ENCODE results near the gene ZNF837. TPM values are rescaled to one million over a fixed set of nuclear protein-coding genes. Genes with fewer than 3 reads are reported as not detected.

The ZNF837 gene
- total and polyA plus RNA-seq, 2 donors (not counting 1 experiment from before 2014, with no cell fraction given): 4.2 to 4.9 TPM

DNA sequence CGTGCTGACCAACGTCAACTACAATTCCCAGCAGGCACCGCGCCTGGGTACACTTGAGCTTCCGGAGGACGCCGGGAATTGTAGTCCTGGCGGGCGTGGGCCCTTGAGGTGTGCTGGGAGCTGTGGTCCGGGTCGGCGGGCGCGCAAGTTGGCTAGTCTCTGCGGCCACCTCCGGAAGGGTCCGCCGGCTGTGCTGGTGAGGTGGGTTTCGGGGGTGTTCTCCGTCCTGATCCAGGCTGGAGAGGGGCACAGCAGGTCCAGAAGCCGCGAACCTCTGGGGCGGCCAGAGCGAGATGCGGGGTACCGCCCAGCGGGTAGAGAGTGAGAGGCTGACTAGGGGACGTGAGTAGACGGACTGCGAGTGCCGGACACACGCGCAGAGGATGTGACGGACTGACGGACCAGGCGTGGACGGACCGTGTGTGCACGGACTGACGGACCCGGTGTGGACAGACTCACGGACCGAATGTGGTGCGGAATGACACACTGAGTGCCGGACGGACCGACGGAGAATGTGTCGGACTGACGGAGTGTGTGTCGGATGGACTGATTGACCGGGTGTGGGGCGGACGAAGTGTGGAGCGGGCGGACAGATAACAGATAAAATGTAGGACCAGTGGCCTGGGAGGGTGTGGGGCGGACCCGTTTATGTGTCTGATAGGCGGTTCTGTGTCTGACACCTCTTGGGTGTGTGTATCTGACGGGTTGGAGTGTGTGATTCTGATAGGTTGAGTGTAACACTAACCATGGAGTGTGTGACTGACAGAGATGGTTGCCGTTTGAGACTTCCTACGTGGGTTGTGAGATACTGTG is 53.7 kb downstream of the ZNF837 start, which contains the start of gene ZSCAN22:
ZSCAN22 (plus strand) TSS at position 81 of the 813 bp plus-strand sequence. CDS start 7,809 bp downstream, outside the sequence.
- no peaks in the 10 kb centered on the region for H4K20me1 ChIP-seq (ENCODE audit: control insufficient read depth, insufficient read depth, low read length, poor library complexity, severe bottlenecking)
- Mint-ChIP-seq H3K27ac (no peak within 1 kb of the TSS), H3K9me3 (ENCODE audit: insufficient read depth) (no peaks in the 10 kb centered on the region), H3K4me1 (no peaks in the 10 kb centered on the region), H3K4me3 (no peak within 1 kb of the TSS), H3K27me3 (no peaks in the 10 kb centered on the region)
- peak within 1 kb of the TSS; percentile 97 for H2AFZ ChIP-seq (ENCODE audit: insufficient read depth, low read depth, low read length, poor library complexity, severe bottlenecking)
- POLR2A ChIA-PET: interaction anchor here (0.9 to 1.8 kb wide), 5 partner anchors 20 to 192 kb away, joined by 4 to 17 read pairs (median 7); partner anchors contain the start of genes ERVK3-1, ZBTB45 and ZNF497
- under 1% methylated on average over 62 of the region's 62 CpGs for WGBS (ENCODE audit: insufficient coverage)
- H3K27ac ChIP-seq (ENCODE audit: low read length in 2 of 2): peak within 1 kb of the TSS; percentile 71 to 82
- intact Hi-C loops (cut with micrococcal nuclease): loop anchor here (1.0 to 5.0 kb wide), 9 partner anchors 20 to 192 kb away; partner anchors contain the start of genes ERVK3-1, ZBTB45, ZNF324B and ZNF446
- ATAC-seq (ENCODE audit: low read depth) (peak; percentile 92), DNase-seq (peak; percentile 90)
- H3K9me3 ChIP-seq (ENCODE audit: control extremely low read depth in 1 of 3, control insufficient read depth in 2 of 3, insufficient read depth in 1 of 3, low read length in 2 of 3): no peaks in the 10 kb centered on the region
- peak within 1 kb of the TSS; percentile 90 for H3K9ac ChIP-seq (ENCODE audit: low read length)
- peak within 1 kb of the TSS; percentile 93 for H3K4me2 ChIP-seq (replicated peaks; ENCODE audit: low read depth, low read length, poor library complexity, severe bottlenecking)
- H3K4me3 ChIP-seq (ENCODE audit: control extremely low read depth in 1 of 5, extremely low read depth in 1 of 5, insufficient read depth in 1 of 5, low read depth in 2 of 5, low read length in 4 of 5): peak within 1 kb of the TSS; percentile 72 to 98 (median 83)
- peaks cover 11 to 23% of the 10 kb centered on the region in 2 donors for H3K4me1 ChIP-seq (ENCODE audit: control insufficient read depth in 2 of 2, insufficient read depth in 2 of 2, low read length in 2 of 2)
- no peaks in the 10 kb centered on the region for H3K36me3 ChIP-seq (replicated peaks in 1 of 2; ENCODE audit: control extremely low read depth in 1 of 2, control insufficient read depth in 1 of 2, extremely low read depth in 1 of 2, insufficient read depth in 2 of 2, low read length in 1 of 2)
- H3K79me2 ChIP-seq (ENCODE audit: control insufficient read depth, insufficient read depth, low read length): peaks cover 35% of the 10 kb centered on the region
- TF ChIP-seq EZH2 (IDR thresholded peaks at IDR 0.05; ENCODE audit: borderline replicate concordance, insufficient read depth, low read depth, low read length, poor library complexity, severe bottlenecking): no peak
- TF ChIP-seq CTCF (IDR thresholded peaks at IDR 0.05): no peak
- H3K27me3 ChIP-seq (replicated peaks in 1 of 4; ENCODE audit: control extremely low read depth in 1 of 4, control insufficient read depth in 3 of 4, insufficient read depth in 4 of 4, low read length in 3 of 4): no peaks in the 10 kb centered on the region
- CTCF ChIA-PET: interaction anchor here (0.6 to 1.0 kb wide), 4 partner anchors 48 to 193 kb away, joined by 3 to 5 read pairs (median 3); partner anchors contain the start of genes ZBTB45, ZNF132 and ZNF837
